ENCODE results near the gene CEP295NL. TPM values are rescaled to one million over a fixed set of nuclear protein-coding genes. Genes with fewer than 3 reads are reported as not detected.

The CEP295NL gene
- total RNA-seq, 4 donors from 2014 or later: 1.8 to 3.0 (median 2.5) TPM

GRCh38 chr17:78865682-78866390, 37.2 kb downstream of the CEP295NL start:
- Histone ChIP-seq H3K4me3 (no peak overlapping the region), H3K27me3 (no peaks in the 10 kb centered on the region), H3K27ac (peak overlapping the region; percentile 31 to 60 (median 45)), H3K36me3 (no peaks in the 10 kb centered on the region), H3K4me1 (peaks cover 3 to 27% (median 6%) of the 10 kb centered on the region in 4 donors), H3K9me3 (no peaks in the 10 kb centered on the region)
- peak; percentile 87 for DNase-seq
- 9 to 23% methylated on average over 8 to 19 of the region's 19 CpGs for WGBS, 2 donors (ENCODE audit: low coverage in 1 of 2)
- intact Hi-C loops (cut with DNase I; ENCODE audit: low total_unique reads) (loop anchor here (1.0 kb wide), 1 partner anchor 105 kb away; no protein-coding TSS in a partner anchor), in situ Hi-C loops (cut with MboI; ENCODE audit: low pct_ligation_motif_present in 1 of 4, low pct_unique_long_range_greater_than_20kb in 1 of 4, low sequenced_read_pairs in 3 of 4) (loop anchor here in 2 of 4 donors (5.0 to 10.0 kb wide), 2 partner anchors 106 to 109 kb away; partner anchors contain the start of gene LGALS3BP (in 1 of the 2))
- TF ChIP-seq POLR2A (IDR thresholded peaks at IDR 0.05) (no peak), CTCF (IDR thresholded peaks at IDR 0.05) (peak; percentile 87 to 92 (median 88))

GRCh38 chr17:78864117-78864516, 38.9 kb downstream of the CEP295NL start:
- H3K36me3 ChIP-seq: no peaks in the 10 kb centered on the region
- no peaks in the 10 kb centered on the region for H3K27me3 ChIP-seq
- H3K4me1 ChIP-seq: peaks cover 3 to 27% (median 6%) of the 10 kb centered on the region in 4 donors
- intact Hi-C loops (cut with DNase I; ENCODE audit: low total_unique reads): no loop called here
- H3K4me3 ChIP-seq: no peak overlapping the region
- H3K27ac ChIP-seq: no peak overlapping the region
- in situ Hi-C loops (cut with MboI; ENCODE audit: low pct_ligation_motif_present in 1 of 4, low pct_unique_long_range_greater_than_20kb in 1 of 4, low sequenced_read_pairs in 3 of 4): loop anchor here in 3 of 4 donors (5.0 to 10.0 kb wide), 3 partner anchors 93 to 111 kb away; partner anchors contain the start of gene LGALS3BP (in 1 of the 3)
- no peaks in the 10 kb centered on the region for H3K9me3 ChIP-seq
- TF ChIP-seq EP300 (IDR thresholded peaks at IDR 0.05; ENCODE audit: low read depth): no peak
- no peak for TF ChIP-seq CTCF (IDR thresholded peaks at IDR 0.05)
- no peak for TF ChIP-seq POLR2A (IDR thresholded peaks at IDR 0.05)
- TF ChIP-seq POLR2AphosphoS5 (IDR thresholded peaks at IDR 0.05): no peak
- DNase-seq: no peak
- 43 to 57% methylated on average over 1 of the region's 1 CpG for WGBS, 2 donors (ENCODE audit: low coverage in 1 of 2)

GRCh38 chr17:78862073-78863023, 40.7 kb downstream of the CEP295NL start:
- peaks cover 3 to 27% (median 6%) of the 10 kb centered on the region in 4 donors for H3K4me1 ChIP-seq
- intact Hi-C loops (cut with DNase I; ENCODE audit: low total_unique reads) (no loop called here), in situ Hi-C loops (cut with MboI; ENCODE audit: low pct_ligation_motif_present in 1 of 4, low pct_unique_long_range_greater_than_20kb in 1 of 4, low sequenced_read_pairs in 3 of 4) (loop anchor here in 3 of 4 donors (5.0 to 10.0 kb wide), 3 partner anchors 95 to 112 kb away; partner anchors contain the start of gene LGALS3BP (in 1 of the 3))
- no peak for TF ChIP-seq CTCF (IDR thresholded peaks at IDR 0.05)
- TF ChIP-seq POLR2A (IDR thresholded peaks at IDR 0.05): no peak
- no peak for TF ChIP-seq EP300 (IDR thresholded peaks at IDR 0.05; ENCODE audit: low read depth)
- peak; percentile 28 to 62 (median 57) for TF ChIP-seq POLR2AphosphoS5 (IDR thresholded peaks at IDR 0.05)
- DNase-seq: peak; percentile 73
- H3K36me3 ChIP-seq: no peaks in the 10 kb centered on the region
- H3K27ac ChIP-seq: peak overlapping the region; percentile 67 to 83 (median 76)
- no peaks in the 10 kb centered on the region for H3K9me3 ChIP-seq
- no peaks in the 10 kb centered on the region for H3K27me3 ChIP-seq
- no peak overlapping the region for H3K4me3 ChIP-seq
- WGBS, 2 donors (ENCODE audit: low coverage in 1 of 2): 57 to 82% methylated on average over 7 to 17 of the region's 17 CpGs

GRCh38 chr17:78861229-78861628, 41.8 kb downstream of the CEP295NL start:
- Histone ChIP-seq H3K4me3 (no peak overlapping the region), H3K27me3 (no peaks in the 10 kb centered on the region), H3K4me1 (peaks cover 2 to 22% (median 4%) of the 10 kb centered on the region in 4 donors), H3K9me3 (no peaks in the 10 kb centered on the region), H3K36me3 (no peaks in the 10 kb centered on the region), H3K27ac (peak overlapping the region; percentile 67 to 83 (median 76))
- TF ChIP-seq EP300 (IDR thresholded peaks at IDR 0.05; ENCODE audit: low read depth): no peak
- TF ChIP-seq CTCF (IDR thresholded peaks at IDR 0.05): no peak
- no peak for TF ChIP-seq POLR2A (IDR thresholded peaks at IDR 0.05)
- TF ChIP-seq POLR2AphosphoS5 (IDR thresholded peaks at IDR 0.05): no peak
- in situ Hi-C loops (cut with MboI; ENCODE audit: low pct_ligation_motif_present in 1 of 4, low pct_unique_long_range_greater_than_20kb in 1 of 4, low sequenced_read_pairs in 3 of 4) (loop anchor here in 3 of 4 donors (5.0 to 10.0 kb wide), 3 partner anchors 96 to 114 kb away; partner anchors contain the start of gene LGALS3BP (in 1 of the 3)), intact Hi-C loops (cut with DNase I; ENCODE audit: low total_unique reads) (no loop called here)
- DNase-seq: no peak
- 83 to 91% methylated on average over 4 of the region's 4 CpGs for WGBS, 2 donors (ENCODE audit: low coverage in 1 of 2)
